Upper lobe of left lung (tissue), 6 donors: Measurements from ENCODE around the gene RASGRF1. TPM values are rescaled to one million over a fixed set of nuclear protein-coding genes. Genes with fewer than 3 reads are reported as not detected.

ENCODE experiments used
- ATAC-seq, 2 donors: fragments of 200-7000 bp; cut with Tn5 transposase; one replicate each; pipeline ENCODE4 v1.9.1; 2022; ENCODE audit warnings: mild to moderate bottlenecking in 2 of 2, moderate library complexity in 2 of 2; ENCODE audit not compliant: low FRiP score in 2 of 2
- DNase-seq, 2 donors: peaks; one replicate each; pipeline ENCODE4 v3.0.0-alpha.2; 2019 to 2020
- H3K27ac ChIP-seq, 4 donors: fragments of 200-600 bp; sonication (generic); one replicate each; pipeline ENCODE4 v1.5.1; 2016 to 2019
- H3K27me3 ChIP-seq, 4 donors: fragments of 200-600 bp; sonication (generic); one replicate each; pipeline ENCODE4 v1.5.1; 2017 to 2019
- H3K36me3 ChIP-seq, 4 donors: fragments of 200-600 bp; sonication (generic); one replicate each; pipeline ENCODE4 v1.5.1; 2016 to 2019
- H3K4me1 ChIP-seq, 4 donors: fragments of 200-600 bp; sonication (generic); one replicate each; pipeline ENCODE4 v1.5.1; 2018 to 2019
- H3K4me3 ChIP-seq, 4 donors: fragments of 200-600 bp; sonication (generic); one replicate each; pipeline ENCODE4 v1.5.1; 2017 to 2019; ENCODE audit warnings: mild to moderate bottlenecking in 2 of 4, moderate library complexity in 1 of 4
- H3K9me3 ChIP-seq, 4 donors: fragments of 200-600 bp; sonication (generic); one replicate each; pipeline ENCODE4 v1.5.1; 2018 to 2019
- CTCF ChIP-seq, 6 experiments: fragments of 450-650 bp in 4 of 6; fragments of 200-600 bp in 2 of 6; sonication (generic) in 2 of 6; IDR thresholded peaks; one replicate each; pipeline ENCODE4 v1.5.1; 2016 to 2019; ENCODE audit warnings: antibody characterized with exemption in 6 of 6
- EP300 ChIP-seq, 4 donors: sonication (generic); formaldehyde crosslinking; IDR thresholded peaks; one replicate each; pipeline ENCODE4 v1.5.1; 2017; ENCODE audit warnings: antibody characterized with exemption in 4 of 4, control low read depth in 2 of 4
- POLR2A ChIP-seq, 4 donors: fragments of 450-650 bp; IDR thresholded peaks; one replicate each; pipeline ENCODE4 v1.5.1; 2016 to 2017; ENCODE audit warnings: antibody characterized with exemption in 4 of 4, mild to moderate bottlenecking in 2 of 4
- POLR2AphosphoS5 ChIP-seq, 2 donors: sonication (generic); formaldehyde crosslinking; IDR thresholded peaks; one replicate each; pipeline ENCODE4 v1.5.1; 2017; ENCODE audit warnings: antibody characterized with exemption in 2 of 2
- WGBS, 2 donors: methylation state at CpG; one replicate each; pipeline ENCODE4 v1.1.5; 2017 to 2018; 5-methylcytosine and 5-hydroxymethylcytosine counted together
- total RNA-seq, 6 donors: library from RNA; depleted of rRNA in 4 of 6; stranded (reverse); fragments of >200 nt in 4 of 6; gene quantifications; one replicate each; pipeline versions ENCODE4 v1.1.0 to v1.2.1, GENCODE V29; 2016 to 2021
- donor health status: DM: no; HTN: no; CAD: no; lungs with moderate emphysema.
- donor health status: DM: no; HTN: yes; CAD: no; lungs with severe emphysema.

The RASGRF1 gene
- total RNA-seq, 6 donors from 2014 or later: 27.2 to 64.6 (median 54.7) TPM

- no peak for DNase-seq
- peaks cover 0 to 8% (median 4%) of the 10 kb centered on the region in 4 donors for H3K9me3 ChIP-seq
- H3K27me3 ChIP-seq: no peaks in the 10 kb centered on the region
- ATAC-seq: no peak
- no peak for TF ChIP-seq POLR2A (IDR thresholded peaks at IDR 0.05)
- no peak for TF ChIP-seq CTCF (IDR thresholded peaks at IDR 0.05)
- no peak for TF ChIP-seq POLR2AphosphoS5 (IDR thresholded peaks at IDR 0.05)
- no peak for TF ChIP-seq EP300 (IDR thresholded peaks at IDR 0.05)
- no peak overlapping the region for H3K4me3 ChIP-seq
- no peak overlapping the region for H3K27ac ChIP-seq
- no peaks in the 10 kb centered on the region for H3K4me1 ChIP-seq
- WGBS, 2 donors: 89 to 90% methylated on average over 9 to 10 of the region's 10 CpGs
- H3K36me3 ChIP-seq: no peaks in the 10 kb centered on the region
These were observed 42.7 kb downstream of the RASGRF1 start for GRCh38 chr15:79047676-79048439.

- no peak for ATAC-seq
- no peaks in the 10 kb centered on the region for H3K4me1 ChIP-seq
- H3K4me3 ChIP-seq: no peak overlapping the region
- peaks cover 0 to 15% (median 8%) of the 10 kb centered on the region in 4 donors for H3K9me3 ChIP-seq
- WGBS, 2 donors: 79 to 82% methylated on average over 14 to 19 of the region's 19 CpGs
- H3K36me3 ChIP-seq: no peaks in the 10 kb centered on the region
- H3K27me3 ChIP-seq: no peaks in the 10 kb centered on the region
- H3K27ac ChIP-seq: no peak overlapping the region
- TF ChIP-seq EP300 (IDR thresholded peaks at IDR 0.05): no peak
- TF ChIP-seq POLR2AphosphoS5 (IDR thresholded peaks at IDR 0.05): no peak
- TF ChIP-seq CTCF (IDR thresholded peaks at IDR 0.05): no peak
- no peak for TF ChIP-seq POLR2A (IDR thresholded peaks at IDR 0.05)
- DNase-seq: peak in 1 of 2 donors; percentile 65
These were observed 43.7 kb downstream of the RASGRF1 start for GRCh38 chr15:79046691-79047404.

- H3K27me3 ChIP-seq: no peaks in the 10 kb centered on the region
- WGBS, 2 donors: 62 to 67% methylated on average over 1 of the region's 1 CpG
- no peak for DNase-seq
- TF ChIP-seq EP300 (IDR thresholded peaks at IDR 0.05) (no peak), POLR2AphosphoS5 (IDR thresholded peaks at IDR 0.05) (no peak), POLR2A (IDR thresholded peaks at IDR 0.05) (no peak), CTCF (IDR thresholded peaks at IDR 0.05) (no peak)
- H3K36me3 ChIP-seq: no peaks in the 10 kb centered on the region
- H3K9me3 ChIP-seq: peaks cover 0 to 15% (median 8%) of the 10 kb centered on the region in 4 donors
- no peak overlapping the region for H3K27ac ChIP-seq
- no peaks in the 10 kb centered on the region for H3K4me1 ChIP-seq
- no peak for ATAC-seq
- no peak overlapping the region for H3K4me3 ChIP-seq
These were observed 45.5 kb downstream of the RASGRF1 start for GRCh38 chr15:79045041-79045440.

GRCh38 chr15:79042213-79042928 lies 48.2 kb downstream of the RASGRF1 start:
- Histone ChIP-seq H3K27me3 (no peaks in the 10 kb centered on the region), H3K36me3 (no peaks in the 10 kb centered on the region), H3K9me3 (peaks cover 0 to 15% (median 8%) of the 10 kb centered on the region in 4 donors), H3K4me1 (no peaks in the 10 kb centered on the region), H3K27ac (no peak overlapping the region), H3K4me3 (no peak overlapping the region)
- DNase-seq: no peak
- TF ChIP-seq EP300 (IDR thresholded peaks at IDR 0.05): no peak
- TF ChIP-seq POLR2A (IDR thresholded peaks at IDR 0.05): no peak
- no peak for TF ChIP-seq CTCF (IDR thresholded peaks at IDR 0.05)
- TF ChIP-seq POLR2AphosphoS5 (IDR thresholded peaks at IDR 0.05): no peak
- no peak for ATAC-seq
- WGBS, 2 donors: 54 to 82% methylated on average over 2 of the region's 2 CpGs
